Gastrocnemius medialis (tissue), 4 donors: ENCODE measurements around the gene MARVELD2. TPM values are rescaled to one million over a fixed set of nuclear protein-coding genes. Genes with fewer than 3 reads are reported as not detected.

Experiments used
- ATAC-seq, 2 donors: fragments of 150-250 bp; one replicate each; pipeline ENCODE4 v1.9.1; 2016
- DNase-seq, 2 donors: peaks; one replicate each; pipeline ENCODE4 v3.0.0-alpha.2; 2019
- H3K27ac ChIP-seq, 4 donors: fragments of 200-600 bp; sonication (generic); 1 replicate in 1 of 4; 2 replicates in 3 of 4; pipeline ENCODE4 v1.5.1; 2016 to 2018; ENCODE audit warnings: mild to moderate bottlenecking in 2 of 4, moderate library complexity in 1 of 4
- H3K27me3 ChIP-seq, 3 donors: fragments of 200-600 bp; sonication (generic) in 2 of 3; 1 replicate in 1 of 3; 2 replicates in 2 of 3; pipeline versions ENCODE4 v1.5.1 to v1.6.0; 2016 to 2019; ENCODE audit warnings: mild to moderate bottlenecking in 1 of 3, moderate library complexity in 1 of 3
- H3K36me3 ChIP-seq, 2 donors: fragments of 200-600 bp; sonication (generic) in 1 of 2; one replicate each; pipeline ENCODE4 v1.5.1; 2017 to 2018
- H3K4me1 ChIP-seq, 2 donors: fragments of 200-600 bp; sonication (generic) in 1 of 2; one replicate each; pipeline ENCODE4 v1.5.1; 2016 to 2017; ENCODE audit warnings: mild to moderate bottlenecking in 2 of 2
- H3K4me3 ChIP-seq, 4 donors: fragments of 200-600 bp; sonication (generic) in 3 of 4; 1 replicate in 1 of 4; 2 replicates in 3 of 4; pipeline ENCODE4 v1.5.1; 2016 to 2019; ENCODE audit warnings: mild to moderate bottlenecking in 2 of 4
- H3K9me3 ChIP-seq, 3 donors: fragments of 200-600 bp; sonication (generic) in 2 of 3; 1 replicate in 1 of 3; 2 replicates in 2 of 3; pipeline ENCODE4 v1.5.1; 2016 to 2019
- CTCF ChIP-seq, 5 experiments: fragments of 450-650 bp in 3 of 5; fragments of 200-600 bp in 2 of 5; sonication (generic) in 2 of 5; IDR thresholded peaks in 4 of 5; conservative IDR thresholded peaks in 1 of 5; 1 replicate in 4 of 5; 2 replicates in 1 of 5; pipeline ENCODE4 v1.5.1; 2016 to 2019; ENCODE audit warnings: antibody characterized with exemption in 5 of 5, mild to moderate bottlenecking in 3 of 5, moderate library complexity in 3 of 5
- POLR2A ChIP-seq, 2 donors: fragments of 450-650 bp; IDR thresholded peaks; one replicate each; pipeline ENCODE4 v1.6.1; 2017; ENCODE audit warnings: antibody characterized with exemption in 2 of 2, mild to moderate bottlenecking in 2 of 2, moderate library complexity in 2 of 2
- in situ Hi-C, 4 donors: fragments of 200-750 bp; cut with MboI; loops; one replicate each; pipeline versions ENCODE4 v1.15.0 to v1.8.0; 2017; ENCODE audit warnings: low sequenced_read_pairs in 4 of 4
- intact Hi-C: fragments of 100-400 bp; cut with DNase I; formaldehyde crosslinking; loops from one replicate; pipeline ENCODE4 v1.15.1; 2023; ENCODE audit warnings: low total_unique reads
- total RNA-seq, 4 donors: library from RNA; depleted of rRNA; stranded (reverse); fragments of >200 nt; gene quantifications; one replicate each; pipeline versions ENCODE4 v1.1.0 to v1.2.3, GENCODE V29; 2016

The MARVELD2 gene
- total RNA-seq, 4 donors from 2014 or later: 0.16 to 3.1 (median 1.4) TPM

- Histone ChIP-seq H3K27me3 (peaks cover 16 to 37% (median 31%) of the 10 kb centered on the region in 3 donors), H3K4me1 (peaks cover 4 to 7% of the 10 kb centered on the region in 2 donors), H3K27ac (no peak overlapping the region), H3K4me3 (no peak overlapping the region), H3K36me3 (no peaks in the 10 kb centered on the region), H3K9me3 (no peaks in the 10 kb centered on the region)
- TF ChIP-seq POLR2A (IDR thresholded peaks at IDR 0.05): no peak
- TF ChIP-seq CTCF (IDR thresholded peaks at IDR 0.05 in 4 of 5, conservative IDR thresholded peaks at IDR 0.05 in 1 of 5): no peak
- intact Hi-C loops (no loop called here), in situ Hi-C loops (no loop called here)
- DNase-seq (no peak), ATAC-seq (no peak)
Measured at GRCh38 chr5:69489246-69489645, 74.3 kb downstream of the MARVELD2 start.

- intact Hi-C loops: no loop called here
- H3K27me3 ChIP-seq: peaks cover 33 to 45% (median 43%) of the 10 kb centered on the region in 3 donors
- no peak for DNase-seq
Measured at GRCh38 chr5:69491027-69491426, 76.1 kb downstream of the MARVELD2 start.

GRCh38 chr5:69491838-69492390, 77.0 kb downstream of the MARVELD2 start:
- H3K9me3 ChIP-seq: no peaks in the 10 kb centered on the region
- DNase-seq (no peak), ATAC-seq (no peak)
- no peaks in the 10 kb centered on the region for H3K36me3 ChIP-seq
- peaks cover 4 to 7% of the 10 kb centered on the region in 2 donors for H3K4me1 ChIP-seq
- intact Hi-C loops (no loop called here), in situ Hi-C loops (no loop called here)
- H3K27me3 ChIP-seq: peaks cover 37 to 43% (median 42%) of the 10 kb centered on the region in 3 donors
- TF ChIP-seq POLR2A (IDR thresholded peaks at IDR 0.05): no peak
- TF ChIP-seq CTCF (IDR thresholded peaks at IDR 0.05 in 4 of 5, conservative IDR thresholded peaks at IDR 0.05 in 1 of 5): no peak
- peak overlapping the region; percentile 50 to 65 (median 56) for H3K4me3 ChIP-seq
- no peak overlapping the region for H3K27ac ChIP-seq

More at GRCh38 chr5:69491027-69491426, 76.1 kb downstream of the MARVELD2 start:
- no peaks in the 10 kb centered on the region for H3K36me3 ChIP-seq
- in situ Hi-C loops: no loop called here
- H3K4me1 ChIP-seq: peaks cover 4 to 7% of the 10 kb centered on the region in 2 donors
- ATAC-seq: no peak
- no peaks in the 10 kb centered on the region for H3K9me3 ChIP-seq
- TF ChIP-seq POLR2A (IDR thresholded peaks at IDR 0.05): no peak
- TF ChIP-seq CTCF (IDR thresholded peaks at IDR 0.05 in 4 of 5, conservative IDR thresholded peaks at IDR 0.05 in 1 of 5): no peak
- H3K4me3 ChIP-seq: no peak overlapping the region
- H3K27ac ChIP-seq: no peak overlapping the region

- no peak for ATAC-seq
- Histone ChIP-seq H3K27ac (no peak within 1 kb of the TSS), H3K27me3 (peaks cover 37 to 43% (median 42%) of the 10 kb centered on the region in 3 donors), H3K9me3 (no peaks in the 10 kb centered on the region), H3K4me3 (peak within 1 kb of the TSS; percentile 50 to 65 (median 56)), H3K36me3 (no peaks in the 10 kb centered on the region), H3K4me1 (peaks cover 4 to 7% of the 10 kb centered on the region in 2 donors)
- in situ Hi-C loops: no loop called here
- intact Hi-C loops: no loop called here
- DNase-seq: no peak
- TF ChIP-seq CTCF (IDR thresholded peaks at IDR 0.05 in 4 of 5, conservative IDR thresholded peaks at IDR 0.05 in 1 of 5) (no peak), POLR2A (IDR thresholded peaks at IDR 0.05) (no peak)
Measured at GRCh38 chr5:69492391-69492922, 77.5 kb downstream of the MARVELD2 start, which contains the start of gene OCLN. OCLN (plus strand) TSS chr5:69492790; CDS start chr5:69504245, 11,455 bp downstream.
